Measurements from ENCODE around the gene CHST5. TPM values are rescaled to one million over a fixed set of nuclear protein-coding genes. Genes with fewer than 3 reads are reported as not detected.
"Not testable (repeated sequence)": the region's sequence is repeated elsewhere in the genome, so short reads cannot be mapped to it uniquely, and the experiment has no call there.

The CHST5 gene
- total RNA-seq, 1 donor from 2014 or later = 0.13 TPM

DNA sequence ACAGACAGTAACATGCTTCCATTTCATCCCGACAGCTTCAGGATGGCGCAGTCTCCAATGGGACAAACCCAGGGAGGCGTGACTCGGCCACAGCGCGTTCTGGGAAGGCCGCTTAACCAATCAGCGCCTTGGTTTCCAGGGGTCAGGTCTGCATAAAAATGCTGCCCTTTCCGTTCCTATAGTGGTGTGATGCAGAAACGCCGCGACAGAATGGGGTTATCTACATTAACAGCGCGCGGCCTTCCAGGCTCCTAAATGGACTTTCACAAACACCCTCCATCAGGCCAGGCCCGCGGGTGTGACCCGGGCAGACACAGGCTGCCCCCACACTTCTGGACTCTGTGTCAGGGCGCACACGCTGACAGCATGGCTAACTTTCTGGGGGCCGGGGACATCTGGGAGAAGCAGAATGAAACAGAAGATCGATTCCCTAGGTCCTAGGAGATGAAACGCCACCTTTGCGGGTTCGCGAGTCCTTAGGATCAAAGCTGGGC, 19.4 kb upstream of the CHST5 start:
- TF ChIP-seq, protein P1, sequence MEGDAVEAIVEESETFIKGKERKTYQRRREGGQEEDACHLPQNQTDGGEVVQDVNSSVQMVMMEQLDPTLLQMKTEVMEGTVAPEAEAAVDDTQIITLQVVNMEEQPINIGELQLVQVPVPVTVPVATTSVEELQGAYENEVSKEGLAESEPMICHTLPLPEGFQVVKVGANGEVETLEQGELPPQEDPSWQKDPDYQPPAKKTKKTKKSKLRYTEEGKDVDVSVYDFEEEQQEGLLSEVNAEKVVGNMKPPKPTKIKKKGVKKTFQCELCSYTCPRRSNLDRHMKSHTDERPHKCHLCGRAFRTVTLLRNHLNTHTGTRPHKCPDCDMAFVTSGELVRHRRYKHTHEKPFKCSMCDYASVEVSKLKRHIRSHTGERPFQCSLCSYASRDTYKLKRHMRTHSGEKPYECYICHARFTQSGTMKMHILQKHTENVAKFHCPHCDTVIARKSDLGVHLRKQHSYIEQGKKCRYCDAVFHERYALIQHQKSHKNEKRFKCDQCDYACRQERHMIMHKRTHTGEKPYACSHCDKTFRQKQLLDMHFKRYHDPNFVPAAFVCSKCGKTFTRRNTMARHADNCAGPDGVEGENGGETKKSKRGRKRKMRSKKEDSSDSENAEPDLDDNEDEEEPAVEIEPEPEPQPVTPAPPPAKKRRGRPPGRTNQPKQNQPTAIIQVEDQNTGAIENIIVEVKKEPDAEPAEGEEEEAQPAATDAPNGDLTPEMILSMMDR (IDR thresholded peaks at IDR 0.05; ENCODE audit: unreplicated experiment) = no peak
- Mint-ChIP-seq H3K9me3 (ENCODE audit: unreplicated experiment) (no peaks in the 10 kb centered on the region), H3K36me3 (ENCODE audit: low read depth, unreplicated experiment) (no peaks in the 10 kb centered on the region), H3K27ac (ENCODE audit: unreplicated experiment) (peak overlapping the region; percentile 95), H3K27me3 (ENCODE audit: unreplicated experiment) (peaks cover 8% of the 10 kb centered on the region), H3K4me1 (ENCODE audit: unreplicated experiment) (peaks cover 30% of the 10 kb centered on the region), H3K4me3 (ENCODE audit: unreplicated experiment) (peak overlapping the region; percentile 97)
- peak; percentile 80 for DNase-seq (ENCODE audit: low spot score)

DNA sequence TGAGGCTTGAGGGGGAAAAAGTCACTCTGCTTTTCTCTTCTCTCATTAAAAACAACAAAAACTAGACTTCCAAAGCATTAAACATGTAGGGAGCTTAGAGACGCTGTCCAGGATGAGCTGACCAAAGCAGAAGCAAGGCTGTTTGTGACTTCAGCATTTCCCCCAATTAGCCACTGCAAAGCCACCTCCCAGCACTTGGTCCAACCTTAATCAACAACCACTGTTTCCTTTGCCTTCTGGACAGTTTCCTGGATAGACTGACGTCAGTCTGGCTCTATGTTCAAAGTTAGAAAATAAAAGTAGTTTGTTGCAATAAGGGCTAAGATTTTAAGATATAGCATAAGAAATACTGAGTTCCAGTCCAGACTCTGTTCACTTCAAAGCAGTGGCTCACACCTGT, 17.0 kb upstream of the CHST5 start:
- Mint-ChIP-seq H3K27ac (ENCODE audit: unreplicated experiment) (peak overlapping the region; percentile 92), H3K9me3 (ENCODE audit: unreplicated experiment) (no peaks in the 10 kb centered on the region), H3K4me3 (ENCODE audit: unreplicated experiment) (no peak overlapping the region), H3K36me3 (ENCODE audit: low read depth, unreplicated experiment) (no peaks in the 10 kb centered on the region), H3K27me3 (ENCODE audit: unreplicated experiment) (peaks cover 10% of the 10 kb centered on the region), H3K4me1 (ENCODE audit: unreplicated experiment) (peaks cover 29% of the 10 kb centered on the region)
- no peak for DNase-seq (ENCODE audit: low spot score)
- TF ChIP-seq, protein P1 (IDR thresholded peaks at IDR 0.05; ENCODE audit: unreplicated experiment) = no peak

DNA sequence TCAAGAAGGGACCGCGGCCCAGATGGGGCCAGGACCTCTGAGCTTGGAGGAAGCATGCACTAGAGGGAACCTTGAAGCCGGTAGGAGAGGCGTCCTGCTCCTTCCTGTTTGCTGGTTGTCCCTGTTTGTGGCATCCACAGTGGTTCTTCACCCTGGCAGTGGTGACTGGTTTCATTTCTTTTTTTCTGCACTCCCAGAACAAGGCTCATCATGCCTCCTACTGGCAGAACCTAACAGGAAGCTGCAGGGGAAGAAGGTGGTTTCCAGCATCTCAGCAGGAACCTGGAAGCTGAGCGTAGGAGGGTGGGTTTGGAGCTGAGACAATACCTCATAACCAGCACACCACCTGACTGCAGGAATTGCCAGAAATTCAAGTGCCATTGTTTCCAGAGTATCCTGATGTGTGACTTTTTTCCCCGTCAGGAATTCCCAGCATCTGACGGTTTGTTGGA, 14.3 kb upstream of the CHST5 start:
- TF ChIP-seq, protein P1 (IDR thresholded peaks at IDR 0.05; ENCODE audit: unreplicated experiment) = peak; percentile 45
- H3K27me3 Mint-ChIP-seq (ENCODE audit: unreplicated experiment) = peaks cover 5% of the 10 kb centered on the region
- H3K27ac Mint-ChIP-seq (ENCODE audit: unreplicated experiment) = peak overlapping the region; percentile 88
- H3K36me3 Mint-ChIP-seq (ENCODE audit: low read depth, unreplicated experiment) = no peaks in the 10 kb centered on the region
- DNase-seq (ENCODE audit: low spot score) = peak; percentile 75
- H3K4me1 Mint-ChIP-seq (ENCODE audit: unreplicated experiment) = peaks cover 27% of the 10 kb centered on the region
- no peaks in the 10 kb centered on the region for H3K9me3 Mint-ChIP-seq (ENCODE audit: unreplicated experiment)
- H3K4me3 Mint-ChIP-seq (ENCODE audit: unreplicated experiment) = no peak overlapping the region

DNA sequence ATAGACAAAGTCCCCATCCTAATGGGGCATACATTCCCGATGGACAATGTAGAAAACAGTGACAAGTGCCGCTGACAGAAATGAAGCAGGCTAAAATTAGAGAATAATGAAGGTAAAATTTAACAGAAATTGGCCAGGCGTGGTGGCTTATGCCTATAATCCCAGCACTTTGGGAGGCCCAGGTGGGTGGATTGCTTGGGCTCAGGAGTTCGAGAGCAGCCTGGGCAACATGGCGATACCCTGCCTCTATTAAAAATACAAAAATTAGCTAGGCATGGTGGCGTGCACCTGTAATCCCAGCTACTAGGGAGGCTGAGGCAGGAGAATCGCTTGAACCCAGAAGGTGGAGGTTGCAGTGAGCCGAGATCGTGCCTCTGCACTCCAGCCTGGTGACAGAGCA, 12.5 kb upstream of the CHST5 start:
- not testable (repeated sequence) for H3K4me3 Mint-ChIP-seq (ENCODE audit: unreplicated experiment); DNase-seq (ENCODE audit: low spot score); H3K27ac Mint-ChIP-seq (ENCODE audit: unreplicated experiment); H3K36me3 Mint-ChIP-seq (ENCODE audit: low read depth, unreplicated experiment); H3K27me3 Mint-ChIP-seq (ENCODE audit: unreplicated experiment); H3K9me3 Mint-ChIP-seq (ENCODE audit: unreplicated experiment)
- peaks cover 23% of the 10 kb centered on the region for H3K4me1 Mint-ChIP-seq (ENCODE audit: unreplicated experiment)

DNA sequence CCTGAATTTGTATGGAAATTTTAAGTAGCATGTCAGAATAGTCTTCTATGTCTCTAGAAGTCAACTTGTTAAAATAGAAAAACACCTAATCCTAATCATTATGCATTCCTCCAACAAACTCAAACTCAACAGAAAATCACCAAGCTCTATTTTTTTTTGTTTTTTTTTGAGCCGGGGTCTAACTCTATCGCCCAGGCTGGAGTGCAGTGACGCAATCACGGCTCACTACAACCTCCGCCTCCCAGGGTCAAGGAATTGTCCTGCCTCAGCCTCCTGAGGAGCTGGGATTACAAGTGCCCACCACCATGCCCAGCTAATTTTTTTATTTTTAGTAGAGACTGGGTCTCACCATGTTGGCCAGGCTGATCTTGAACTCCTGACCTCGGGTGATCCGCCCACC, 10.4 kb upstream of the CHST5 start:
- no peak for DNase-seq (ENCODE audit: low spot score)
- peaks cover 8% of the 10 kb centered on the region for H3K36me3 Mint-ChIP-seq (ENCODE audit: low read depth, unreplicated experiment)
- TF ChIP-seq, protein P1 (IDR thresholded peaks at IDR 0.05; ENCODE audit: unreplicated experiment) = no peak
- no peak overlapping the region for H3K4me3 Mint-ChIP-seq (ENCODE audit: unreplicated experiment)
- H3K9me3 Mint-ChIP-seq (ENCODE audit: unreplicated experiment) = no peaks in the 10 kb centered on the region
- H3K27ac Mint-ChIP-seq (ENCODE audit: unreplicated experiment) = no peak overlapping the region
- H3K27me3 Mint-ChIP-seq (ENCODE audit: unreplicated experiment) = peaks cover 3% of the 10 kb centered on the region
- H3K4me1 Mint-ChIP-seq (ENCODE audit: unreplicated experiment) = peaks cover 11% of the 10 kb centered on the region

DNA sequence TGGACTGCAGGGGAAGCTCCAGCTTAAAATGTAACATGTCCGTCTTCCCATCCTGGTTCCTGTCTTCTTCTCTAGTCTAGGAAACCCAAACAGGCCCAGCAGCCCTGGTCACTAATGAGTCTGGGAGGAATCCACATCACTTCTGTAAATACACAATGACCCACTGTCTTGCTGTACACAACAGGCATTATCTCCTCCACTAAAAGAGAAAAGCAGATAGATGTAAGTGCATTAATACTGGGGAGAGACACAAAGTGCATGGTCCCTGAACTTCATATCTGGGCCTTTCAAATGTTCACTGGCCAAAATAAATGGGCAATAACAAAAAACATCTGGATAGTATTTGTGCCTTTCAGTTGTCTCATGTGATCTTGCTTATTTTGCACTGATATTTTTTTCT, 10.0 kb upstream of the CHST5 start:
- DNase-seq (ENCODE audit: low spot score); H3K27me3 Mint-ChIP-seq (ENCODE audit: unreplicated experiment); H3K36me3 Mint-ChIP-seq (ENCODE audit: low read depth, unreplicated experiment); H3K4me3 Mint-ChIP-seq (ENCODE audit: unreplicated experiment); H3K9me3 Mint-ChIP-seq (ENCODE audit: unreplicated experiment); H3K27ac Mint-ChIP-seq (ENCODE audit: unreplicated experiment): not testable (repeated sequence)
- peaks cover 11% of the 10 kb centered on the region for H3K4me1 Mint-ChIP-seq (ENCODE audit: unreplicated experiment)

DNA sequence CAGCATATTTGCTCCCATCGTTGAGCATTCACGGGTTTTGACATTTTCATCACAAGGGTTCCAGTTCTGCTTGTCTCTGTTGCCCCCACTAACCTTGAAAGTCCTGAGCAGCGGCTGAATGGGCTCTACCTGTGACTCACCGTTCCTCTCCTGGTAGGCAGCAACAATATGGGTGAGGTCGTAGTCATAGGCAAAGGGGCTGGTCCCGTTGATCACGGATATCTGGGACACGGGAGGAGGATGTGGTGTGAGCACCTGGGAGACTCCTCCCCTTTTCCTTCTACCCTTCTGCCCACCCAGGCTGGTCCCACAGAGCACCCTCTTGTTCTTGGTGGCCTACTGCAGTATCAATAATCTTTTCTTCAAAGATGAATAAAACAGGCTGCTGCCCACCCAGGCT, 6.6 kb upstream of the CHST5 start:
- H3K36me3 Mint-ChIP-seq (ENCODE audit: low read depth, unreplicated experiment); H3K27me3 Mint-ChIP-seq (ENCODE audit: unreplicated experiment); DNase-seq (ENCODE audit: low spot score); H3K9me3 Mint-ChIP-seq (ENCODE audit: unreplicated experiment); H3K4me1 Mint-ChIP-seq (ENCODE audit: unreplicated experiment); H3K4me3 Mint-ChIP-seq (ENCODE audit: unreplicated experiment); H3K27ac Mint-ChIP-seq (ENCODE audit: unreplicated experiment): not testable (repeated sequence)
